H1 (cell line): Measurements from ENCODE around the gene PARP1. TPM values are rescaled to one million over a fixed set of nuclear protein-coding genes. Genes with fewer than 3 reads are reported as not detected.

Source experiments
- CTCF ChIA-PET: fragments of 300-600 bp; sonication (Branson Sonifier 250); formaldehyde crosslinking; loops from one replicate; lab custom pipeline; 2021; ENCODE audit not compliant: partially characterized antibody; lab: Charles Lee
- POLR2A ChIA-PET: fragments of 300-600 bp; sonication (Branson Sonifier 250); formaldehyde crosslinking; loops from one replicate; lab custom pipeline; 2021; ENCODE audit warnings: inconsistent platforms; ENCODE audit not compliant: partially characterized antibody; lab: Charles Lee
- DNase-seq, 2 experiments: peaks; one replicate each; pipeline versions ENCODE4 v3.0.0 to v3.0.0-alpha.2; 2010 to 2022; ENCODE audit warnings: low spot score in 2 of 2, low read depth in 1 of 2, mixed read lengths in 1 of 2
- FAIRE-seq: peaks from 2 replicates; lab custom pipeline; 2011; peaks lifted over from hg19 to GRCh38; lab: Jason Lieb, UNC
- H2AFZ ChIP-seq: 2 replicates; pipeline ENCODE4 v1.8.1; 2012; ENCODE audit warnings: low read length, inconsistent platforms
- H2AK5ac ChIP-seq: 2 replicates; pipeline ENCODE4 v1.6.1; 2013; ENCODE audit warnings: low read depth, low read length
- H2BK120ac ChIP-seq: replicated peaks from 2 replicates; pipeline ENCODE3; 2013; ENCODE audit warnings: low read depth, low read length, inconsistent platforms
- H2BK12ac ChIP-seq: 2 replicates; pipeline ENCODE4 v1.6.1; 2013; ENCODE audit warnings: low read depth, low read length
- H2BK15ac ChIP-seq: 2 replicates; pipeline ENCODE4 v1.6.1; 2013; ENCODE audit warnings: low read length
- H2BK20ac ChIP-seq: 2 replicates; pipeline ENCODE4 v1.6.1; 2013; ENCODE audit warnings: low read length
- H2BK5ac ChIP-seq: 2 replicates; pipeline ENCODE4 v1.6.1; 2013; ENCODE audit warnings: low read depth, low read length
- H3K14ac ChIP-seq: 2 replicates; pipeline ENCODE4 v1.6.1; 2013; ENCODE audit warnings: inconsistent platforms; ENCODE audit not compliant: insufficient read length
- H3K18ac ChIP-seq: 2 replicates; pipeline ENCODE4 v1.6.1; 2013; ENCODE audit warnings: low read length; ENCODE audit errors: extremely low read depth
- H3K23ac ChIP-seq: 2 replicates; pipeline ENCODE4 v1.6.1; 2013; ENCODE audit warnings: inconsistent platforms; ENCODE audit not compliant: insufficient read length
- H3K23me2 ChIP-seq: 2 replicates; pipeline ENCODE4 v1.6.1; 2013; ENCODE audit warnings: low read depth, low read length
- H3K27ac ChIP-seq: 2 replicates; pipeline ENCODE4 v1.6.1; 2011; ENCODE audit warnings: low read depth, low read length, inconsistent platforms
- H3K27me3 ChIP-seq, 4 experiments: replicated peaks in 1 of 4; 1 replicate in 1 of 4; 2 replicates in 3 of 4; pipeline versions ENCODE4 v1.6.1 to v1.8.1; 2011 to 2013; ENCODE audit warnings: low read length in 3 of 4, mild to moderate bottlenecking in 3 of 4, inconsistent platforms in 2 of 4, mixed read lengths in 2 of 4, moderate library complexity in 1 of 4; ENCODE audit not compliant: control insufficient read depth in 3 of 4, insufficient read depth in 3 of 4; ENCODE audit errors: extremely low read depth in 1 of 4
- H3K36me3 ChIP-seq, 4 experiments: 2 replicates each; pipeline versions ENCODE4 v1.6.1 to v1.8.1; 2011 to 2013; ENCODE audit warnings: mild to moderate bottlenecking in 4 of 4, low read length in 3 of 4, moderate library complexity in 2 of 4, control low read depth in 1 of 4, inconsistent platforms in 1 of 4; ENCODE audit not compliant: insufficient read depth in 4 of 4, control insufficient read depth in 2 of 4
- H3K4ac ChIP-seq: replicated peaks from 2 replicates; pipeline ENCODE3; 2013; ENCODE audit warnings: low read length, low read depth, mixed read lengths, inconsistent platforms; ENCODE audit not compliant: insufficient read length
- H3K4me1 ChIP-seq, 4 experiments: replicated peaks in 1 of 4; 1 replicate in 1 of 4; 2 replicates in 3 of 4; pipeline versions ENCODE4 v1.6.1 to v1.8.1; 2011 to 2013; ENCODE audit warnings: low read length in 3 of 4, inconsistent platforms in 2 of 4, mixed read lengths in 1 of 4; ENCODE audit not compliant: insufficient read depth in 4 of 4, control insufficient read depth in 3 of 4
- H3K4me2 ChIP-seq, 2 experiments: 2 replicates each; pipeline versions ENCODE4 v1.6.1 to v1.8.1; 2011 to 2013; ENCODE audit warnings: low read depth in 2 of 2, low read length in 2 of 2, control low read depth in 1 of 2, inconsistent platforms in 1 of 2, mild to moderate bottlenecking in 1 of 2; ENCODE audit not compliant: insufficient read depth in 1 of 2
- H3K4me3 ChIP-seq, 4 experiments: fragments of 200-600, 300-600 bp in 1 of 4; sonication (generic), shearing (Covaris generic), sonication (Bioruptor Twin) in 1 of 4; 2 replicates each; pipeline versions ENCODE4 v1.5.1 to v1.8.1; 2011 to 2016; ENCODE audit warnings: low read length in 4 of 4, low read depth in 3 of 4, control low read depth in 2 of 4, inconsistent platforms in 2 of 4, mild to moderate bottlenecking in 2 of 4, mixed read lengths in 1 of 4, moderate library complexity in 1 of 4; ENCODE audit not compliant: insufficient read depth in 2 of 4; ENCODE audit errors: extremely low read depth in 1 of 4
- H3K56ac ChIP-seq: replicated peaks from 2 replicates; pipeline ENCODE3; 2013; ENCODE audit warnings: low read depth, mild to moderate bottlenecking, mixed read lengths, low read length, inconsistent platforms; ENCODE audit not compliant: insufficient read length
- H3K79me1 ChIP-seq: 2 replicates; pipeline ENCODE4 v1.6.1; 2013; ENCODE audit warnings: low read depth, low read length, control low read depth
- H3K79me2 ChIP-seq, 2 experiments: 2 replicates each; pipeline versions ENCODE4 v1.6.1 to v1.8.1; 2012 to 2013; ENCODE audit warnings: low read length in 2 of 2, mild to moderate bottlenecking in 2 of 2, inconsistent platforms in 1 of 2; ENCODE audit not compliant: insufficient read depth in 2 of 2, control insufficient read depth in 1 of 2
- H3K9ac ChIP-seq, 4 experiments: replicated peaks in 1 of 4; 1 replicate in 1 of 4; 2 replicates in 3 of 4; pipeline versions ENCODE4 v1.6.1 to v1.8.1; 2011 to 2013; ENCODE audit warnings: low read depth in 3 of 4, low read length in 3 of 4, control low read depth in 2 of 4, mild to moderate bottlenecking in 2 of 4, moderate library complexity in 2 of 4, inconsistent platforms in 1 of 4; ENCODE audit errors: extremely low read depth in 1 of 4
- H3K9me3 ChIP-seq, 2 experiments: 2 replicates each; pipeline versions ENCODE4 v1.6.1 to v1.8.1; 2012 to 2013; ENCODE audit warnings: mild to moderate bottlenecking in 2 of 2, moderate library complexity in 2 of 2, control low read depth in 1 of 2, inconsistent platforms in 1 of 2, low read depth in 1 of 2, low read length in 1 of 2, mixed read lengths in 1 of 2; ENCODE audit not compliant: insufficient read depth in 2 of 2
- H4K20me1 ChIP-seq, 2 experiments: replicated peaks in 1 of 2; 2 replicates each; pipeline versions ENCODE3 to v1.8.1; 2011 to 2013; ENCODE audit warnings: inconsistent platforms in 2 of 2, low read length in 2 of 2, mild to moderate bottlenecking in 1 of 2; ENCODE audit not compliant: insufficient read depth in 2 of 2, control insufficient read depth in 1 of 2
- H4K5ac ChIP-seq: 2 replicates; pipeline ENCODE4 v1.6.1; 2013; ENCODE audit warnings: low read length, low read depth, mixed read lengths, inconsistent platforms; ENCODE audit not compliant: insufficient read length
- H4K8ac ChIP-seq: 2 replicates; pipeline ENCODE4 v1.8.0; 2013; ENCODE audit warnings: mild to moderate bottlenecking, moderate library complexity, low read length, inconsistent platforms; ENCODE audit not compliant: insufficient read depth; ENCODE audit errors: extremely low read depth
- H4K91ac ChIP-seq: replicated peaks from 2 replicates; pipeline ENCODE3; 2013; ENCODE audit warnings: low read length, mixed read lengths, inconsistent platforms; ENCODE audit not compliant: insufficient read length
- BRCA1 ChIP-seq: IDR thresholded peaks from 2 replicates; pipeline ENCODE4 v1.6.1; 2012; ENCODE audit warnings: low read depth, low read length, improper control_type of control experiment
- CBX5 ChIP-seq: fragments of 300-800, 300-1000 bp; sonication (generic); IDR thresholded peaks from 2 replicates; pipeline ENCODE4 v1.7.1; 2016; ENCODE audit warnings: antibody characterized with exemption, low read length, low read depth
- CBX8 ChIP-seq: fragments of 300-800, 300-1000 bp; sonication (generic); IDR thresholded peaks from 2 replicates; pipeline ENCODE4 v1.7.1; 2016; ENCODE audit warnings: low read depth, low read length, borderline replicate concordance
- CEBPB ChIP-seq: IDR thresholded peaks from 2 replicates; pipeline ENCODE4 v1.6.1; 2012; ENCODE audit warnings: low read depth, low read length
- CHD2 ChIP-seq: IDR thresholded peaks from 2 replicates; pipeline ENCODE4 v1.6.1; 2012; ENCODE audit warnings: low read length, improper control_type of control experiment
- CREB1 ChIP-seq: IDR thresholded peaks from 2 replicates; pipeline ENCODE4 v1.6.1; 2012; ENCODE audit warnings: inconsistent platforms
- E2F6 ChIP-seq: IDR thresholded peaks from 2 replicates; pipeline ENCODE4 v1.6.1; 2012; ENCODE audit warnings: inconsistent platforms
- HDAC2 ChIP-seq, 2 experiments: fragments of 300-600 bp in 1 of 2; sonication (generic) in 1 of 2; IDR thresholded peaks; 2 replicates each; pipeline ENCODE4 v1.6.1; 2011 to 2012; ENCODE audit warnings: low read depth in 2 of 2, low read length in 2 of 2, mild to moderate bottlenecking in 2 of 2, moderate library complexity in 2 of 2, borderline replicate concordance in 1 of 2, inconsistent platforms in 1 of 2
- KDM1A ChIP-seq: fragments of 200-600, 300-600 bp; sonication (generic); IDR thresholded peaks from 2 replicates; pipeline ENCODE4 v1.7.1; 2016; ENCODE audit warnings: mild to moderate bottlenecking, low read length, borderline replicate concordance
- KDM4A ChIP-seq: IDR thresholded peaks from one replicate; pipeline ENCODE4 v1.7.1; 2012; ENCODE audit warnings: low read depth, mild to moderate bottlenecking, moderate library complexity, low read length, inconsistent platforms; ENCODE audit not compliant: severe bottlenecking
- NRF1 ChIP-seq: IDR thresholded peaks from 2 replicates; pipeline ENCODE4 v1.6.1; 2011; ENCODE audit warnings: mild to moderate bottlenecking, low read depth, low read length, improper control_type of control experiment
- RXRA ChIP-seq: IDR thresholded peaks from 2 replicates; pipeline ENCODE4 v1.6.1; 2011; ENCODE audit warnings: low read depth, mild to moderate bottlenecking, low read length, moderate library complexity; ENCODE audit not compliant: insufficient read depth
- SIRT6 ChIP-seq: IDR thresholded peaks from one replicate; pipeline ENCODE4 v1.7.1; 2012; ENCODE audit warnings: low read length, inconsistent platforms
- TAF7 ChIP-seq: optimal IDR thresholded peaks from 2 replicates; pipeline ENCODE3; 2011; ENCODE audit warnings: low read depth, mild to moderate bottlenecking, inconsistent platforms, low read length, moderate library complexity, borderline replicate concordance
- WGBS, 2 experiments: shearing (Covaris generic) in 1 of 2; methylation state at CpG; one replicate each; pipeline versions ENCODE4 v1.1.6 to v1.1.7; 2013 to 2015; ENCODE audit warnings: low lambda C conversion rate in 2 of 2, mixed read lengths in 2 of 2, inconsistent platforms in 1 of 2, low coverage in 1 of 2, missing lambda C conversion rate in 1 of 2; ENCODE audit not compliant: insufficient replicate concordance in 2 of 2, insufficient coverage in 1 of 2, insufficient read length in 1 of 2; ENCODE audit errors: extremely low coverage in 1 of 2, missing lambda C conversion rate in 1 of 2; 5-methylcytosine and 5-hydroxymethylcytosine counted together
- polyA plus RNA-seq, 7 experiments: library from polyadenylated mRNA; depleted of rRNA in 3 of 7; stranded (reverse) in 5 of 7; unstranded in 2 of 7; fragments of >200 nt in 5 of 7; fragments of 200-250 nt in 2 of 7; gene quantifications; 1 replicate in 5 of 7; 2 replicates in 1 of 7; 4 replicates in 1 of 7; pipeline versions ENCODE4 v1.2.1 to v1.2.3, GENCODE V29; 2011 to 2013; ENCODE audit warnings: missing spikeins in 2 of 7, mixed read lengths in 2 of 7
- total RNA-seq: library from RNA; stranded (reverse); fragmentation: NEBNext Ultra II Directional; extraction: Animal tissue kit (Norgen Biotek cat#: 25700); gene quantifications from 2 replicates; pipeline ENCODE4 v1.2.1, GENCODE V29; 2021

The PARP1 gene
- total and polyA plus RNA-seq, 2 of the 8 experiments (the other 6 are each of a cell fraction or from before 2014, with no cell fraction given) = 416 to 441 TPM

- Histone ChIP-seq H2AFZ (peak overlapping the region; percentile 79), H3K27ac (no peak overlapping the region), H3K9me3 (no peaks in the 10 kb centered on the region), H3K56ac (no peak overlapping the region), H4K20me1 (no peaks in the 10 kb centered on the region), H3K14ac (no peak overlapping the region), H3K27me3 (no peaks in the 10 kb centered on the region), H2BK120ac (no peak overlapping the region), H3K23ac (no peak overlapping the region), H3K4me2 (peak overlapping the region in 1 of 2 experiments; percentile 61; a peak in 1 of 4 replicates), H3K79me1 (no peaks in the 10 kb centered on the region), H2BK5ac (no peak overlapping the region), H3K9ac (no peak overlapping the region), H2BK15ac (no peak overlapping the region), H3K18ac (no peak overlapping the region), H4K91ac (no peak overlapping the region), H3K4me3 (peak overlapping the region in 1 of 4 experiments; percentile 34; a peak in 1 of 8 replicates), H2BK20ac (no peak overlapping the region), H3K4ac (no peak overlapping the region), H3K36me3 (no peaks in the 10 kb centered on the region), H2AK5ac (no peak overlapping the region), H3K79me2 (no peaks in the 10 kb centered on the region), H3K23me2 (no peaks in the 10 kb centered on the region), H2BK12ac (no peak overlapping the region), H4K5ac (no peak overlapping the region), H3K4me1 (peaks cover 0 to 3% (median 0%) of the 10 kb centered on the region in 4 experiments; a peak in 1 of 7 replicates), H4K8ac (no peak overlapping the region)
- FAIRE-seq (no peak), DNase-seq (no peak)
- POLR2A ChIA-PET = interaction anchor here (0.8 to 1.0 kb wide), 2 partner anchors 23 to 24 kb away, joined by 3 to 4 read pairs; partner anchors contain the start of gene LIN9
- WGBS, 2 experiments = 90% methylated on average over 2 of the region's 2 CpGs; no CpG with 5 or more reads in 1 of the 2 experiments
- CTCF ChIA-PET = interaction anchor here (0.7 to 3.3 kb wide), 31 partner anchors 9 to 495 kb away, joined by 3 to 22 read pairs (median 4); partner anchors contain the start of gene LIN9
- TF ChIP-seq CREB1 (no peak), CHD2 (no peak), KDM4A (no peak), KDM1A (no peak), SIRT6 (no peak), RXRA (no peak), TAF7 (no peak), CEBPB (no peak), CBX5 (no peak), NRF1 (no peak), E2F6 (no peak), HDAC2 (IDR thresholded peaks at IDR 0.05; ENCODE audit: borderline replicate concordance in 1 of 2, low read depth in 2 of 2, low read length in 2 of 2) (no peak), BRCA1 (no peak), CBX8 (no peak)
Measured at GRCh38 chr1:226332947-226333346, 74.9 kb downstream of the PARP1 start.
